HG02588 (cell line): ENCODE measurements around the gene CRADD.
"Not testable (repeated sequence)": the region's sequence is repeated elsewhere in the genome, so short reads cannot be mapped to it uniquely, and the experiment has no call there.

Source experiments
- ATAC-seq: cut with Tn5 transposase; IDR thresholded peaks from one replicate; pipeline ENCODE4 v1.9.1; 2021; ENCODE audit warnings: mild to moderate bottlenecking, moderate library complexity; ENCODE audit not compliant: unreplicated experiment

Gene CRADD

DNA sequence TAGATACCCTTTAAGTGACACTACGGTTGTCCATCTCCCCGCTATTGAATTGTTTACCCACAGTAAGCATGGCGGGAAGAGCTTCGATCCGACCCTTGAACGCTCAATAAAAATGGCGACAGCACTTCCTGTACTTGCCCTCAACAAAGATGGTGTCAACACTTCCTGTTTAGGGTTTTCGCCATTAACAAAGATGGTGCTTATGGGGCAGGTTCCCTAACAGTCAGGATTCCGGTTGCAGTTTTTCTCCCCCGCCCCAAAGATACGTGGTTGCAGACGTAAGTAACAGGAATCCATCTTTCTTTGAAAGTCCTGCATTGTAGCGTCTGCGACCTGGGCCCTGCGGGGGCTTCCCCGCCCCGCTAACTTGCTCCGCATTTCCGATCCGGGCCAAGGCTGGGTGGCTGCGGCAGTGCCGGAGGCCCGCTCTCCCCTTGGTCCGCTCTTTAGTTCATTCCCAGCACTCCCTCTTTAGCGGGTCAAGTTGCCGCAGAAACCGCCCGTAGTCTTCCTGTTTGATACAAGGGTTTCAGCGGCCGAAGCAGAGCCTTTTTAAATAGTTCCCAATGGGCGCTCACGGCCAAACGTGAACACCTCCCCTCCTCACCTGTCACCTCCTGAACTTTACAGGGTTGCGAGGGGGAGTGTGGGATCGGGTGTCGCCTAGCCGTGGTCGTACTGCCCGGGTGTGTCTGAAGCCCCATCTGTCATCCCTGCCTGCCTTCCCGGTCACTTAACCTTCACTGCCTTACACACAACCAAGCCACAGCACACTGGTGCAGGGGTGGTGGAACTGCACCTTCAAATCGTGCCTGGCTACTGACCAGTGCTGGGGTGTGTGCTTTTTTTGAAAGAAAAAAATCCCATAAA lies at the start of gene CRADD:
CRADD (plus strand) TSS at position 181 of the 870 bp plus-strand sequence.
- ATAC-seq: peak; percentile 96

DNA sequence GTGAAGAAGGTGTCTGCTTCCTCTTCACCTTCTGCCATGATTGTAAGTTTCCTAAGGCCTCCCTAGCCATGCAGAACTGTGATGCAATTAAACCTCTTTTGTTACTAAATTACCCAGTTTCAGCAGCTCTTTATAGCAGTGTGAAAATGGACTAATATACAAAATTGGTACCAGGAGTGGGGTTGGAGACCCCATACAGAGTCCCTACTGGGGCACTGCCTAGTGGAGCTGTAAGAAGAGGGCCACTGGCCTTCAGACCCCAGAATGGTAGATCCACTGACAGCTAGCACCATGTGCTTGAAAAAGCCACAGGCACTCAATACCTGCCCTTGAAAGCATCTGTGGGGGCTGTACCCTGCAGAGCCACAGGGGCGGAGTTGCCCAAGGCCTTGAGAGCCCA lies 44.8 kb upstream of the CRADD start:
- no peak for ATAC-seq

DNA sequence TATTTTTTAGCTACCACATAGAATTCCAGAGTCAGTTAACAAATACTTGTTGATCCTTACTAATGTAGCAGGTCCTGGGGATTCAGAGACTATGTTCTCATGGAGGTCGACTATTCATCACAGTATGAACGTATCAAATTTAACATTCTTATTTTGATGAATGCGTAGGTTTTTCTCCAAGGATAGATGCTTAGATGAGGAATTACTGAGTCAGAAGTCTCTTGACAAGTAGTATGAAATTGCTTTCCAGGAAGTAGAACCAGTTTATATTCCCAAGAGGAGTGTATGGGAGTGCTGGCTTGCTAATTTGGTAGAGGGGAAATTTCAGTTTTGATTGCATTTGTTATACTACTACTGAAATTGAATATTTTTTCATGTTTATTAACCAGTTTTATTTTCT lies 42.8 kb upstream of the CRADD start:
- no peak for ATAC-seq

DNA sequence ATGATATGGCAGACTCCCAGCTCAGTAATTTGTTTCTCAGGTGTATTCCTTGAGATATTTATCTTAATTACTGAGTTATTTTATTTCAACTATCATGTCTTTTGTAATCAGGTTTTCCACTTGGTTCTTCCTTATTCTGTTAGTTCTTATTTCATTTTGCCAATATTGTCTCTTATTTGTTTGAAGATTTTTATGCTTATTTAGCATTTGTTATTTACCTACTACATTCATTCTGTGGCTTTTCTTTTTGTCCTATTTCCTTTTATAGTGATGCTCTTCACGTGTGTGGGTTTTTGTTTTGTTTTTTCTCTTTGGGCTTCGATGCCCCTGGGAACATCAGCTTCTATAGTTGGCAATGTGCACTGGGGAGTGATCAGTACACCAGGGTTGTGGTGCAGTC lies 40.5 kb upstream of the CRADD start:
- ATAC-seq: no peak

DNA sequence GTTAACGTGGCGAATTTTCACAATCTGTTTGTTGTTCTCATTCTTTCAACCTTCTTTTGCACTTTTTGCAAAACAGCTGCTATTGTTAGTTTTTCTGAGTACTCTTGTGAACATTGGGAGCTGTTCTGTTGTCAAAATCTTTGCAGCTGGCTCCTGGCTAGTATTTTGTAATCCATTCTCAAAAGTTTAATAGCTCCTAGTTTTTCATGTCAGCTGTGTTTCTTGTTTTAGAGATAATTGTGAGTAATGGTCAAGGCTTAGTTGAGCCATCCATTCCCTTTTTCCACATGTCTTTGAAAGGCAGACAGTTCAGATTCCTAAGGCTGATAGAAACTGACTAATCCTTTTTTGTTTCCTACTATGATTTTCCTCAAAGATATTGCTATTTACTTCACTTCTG lies 39.1 kb upstream of the CRADD start:
- no peak for ATAC-seq

DNA sequence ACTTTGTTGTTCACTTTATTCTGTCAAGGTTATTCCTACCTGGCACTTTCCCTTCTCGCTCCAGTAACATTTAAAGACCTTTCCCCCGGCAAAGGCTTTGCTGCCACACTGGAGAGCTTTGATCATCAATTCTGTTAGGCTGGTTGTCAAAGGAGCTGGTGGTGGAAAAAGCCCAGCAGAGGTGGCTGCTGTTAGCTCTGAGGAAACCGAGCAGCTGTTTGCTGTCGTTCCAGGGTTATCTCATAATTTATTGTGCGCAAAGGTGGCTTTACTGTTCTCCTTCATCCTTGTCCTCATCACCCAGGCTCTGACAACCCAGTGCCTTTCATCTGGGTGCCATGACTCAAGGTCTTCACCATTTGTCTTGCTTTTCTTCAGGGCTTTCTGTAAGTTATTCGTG lies 38.2 kb upstream of the CRADD start:
- no peak for ATAC-seq

DNA sequence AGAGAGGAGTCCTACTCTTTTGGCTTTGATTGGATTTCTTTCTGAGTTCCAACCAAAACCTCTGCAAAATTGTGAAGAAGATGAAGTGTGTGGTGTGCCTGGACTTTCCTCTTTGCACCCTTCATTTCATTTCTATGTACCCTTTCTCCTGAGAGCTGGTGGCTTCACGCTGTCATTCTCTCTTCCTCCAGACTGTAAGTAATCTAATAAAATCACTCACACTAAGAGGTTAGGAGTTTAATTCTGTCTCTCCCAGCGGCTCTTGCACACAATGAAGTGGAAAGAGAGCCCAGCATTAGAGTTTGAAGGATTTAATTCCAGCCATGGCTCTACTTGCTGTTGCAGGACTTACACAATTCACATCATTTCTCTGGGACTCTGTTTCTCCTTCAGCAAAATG lies 37.8 kb upstream of the CRADD start:
- no peak for ATAC-seq

DNA sequence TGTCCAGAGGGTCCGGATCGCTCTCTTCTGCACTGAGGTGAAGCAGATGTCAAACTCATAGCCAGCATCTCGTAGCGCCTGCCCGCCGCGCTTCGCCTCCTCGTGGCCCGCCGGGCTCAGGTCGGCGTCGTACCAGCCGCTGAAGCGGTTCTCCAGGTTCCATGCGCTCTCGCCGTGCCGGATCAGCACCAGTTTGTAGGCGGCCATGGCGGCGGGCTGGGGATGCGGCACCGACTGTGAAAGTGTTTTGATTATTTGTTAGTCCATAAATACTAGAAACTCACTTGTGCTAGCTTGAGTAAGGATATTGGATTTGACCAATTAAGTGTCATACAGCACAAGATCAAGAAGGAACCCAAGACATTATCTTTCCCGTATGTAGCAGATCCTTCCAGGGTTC lies 35.8 kb upstream of the CRADD start:
- ATAC-seq: not testable (repeated sequence)

DNA sequence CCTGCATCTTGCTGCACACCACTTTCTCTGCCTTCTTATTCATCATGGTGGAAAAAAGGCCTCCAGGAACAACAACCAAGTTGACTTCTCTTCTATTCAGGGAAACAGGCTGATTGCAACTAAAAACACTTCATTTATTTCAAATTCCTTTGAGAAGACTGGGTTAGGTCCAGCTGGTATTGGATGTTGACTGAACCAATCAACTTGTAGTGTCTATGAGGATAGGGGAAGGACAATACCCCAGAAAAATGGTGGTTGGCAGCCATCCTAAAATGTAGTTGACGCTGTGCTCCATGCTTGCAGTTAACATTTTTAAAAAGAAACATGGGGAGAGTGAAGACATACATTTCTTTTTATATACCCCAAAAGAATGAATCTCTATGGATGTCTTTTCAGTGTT lies 34.4 kb upstream of the CRADD start:
- no peak for ATAC-seq

DNA sequence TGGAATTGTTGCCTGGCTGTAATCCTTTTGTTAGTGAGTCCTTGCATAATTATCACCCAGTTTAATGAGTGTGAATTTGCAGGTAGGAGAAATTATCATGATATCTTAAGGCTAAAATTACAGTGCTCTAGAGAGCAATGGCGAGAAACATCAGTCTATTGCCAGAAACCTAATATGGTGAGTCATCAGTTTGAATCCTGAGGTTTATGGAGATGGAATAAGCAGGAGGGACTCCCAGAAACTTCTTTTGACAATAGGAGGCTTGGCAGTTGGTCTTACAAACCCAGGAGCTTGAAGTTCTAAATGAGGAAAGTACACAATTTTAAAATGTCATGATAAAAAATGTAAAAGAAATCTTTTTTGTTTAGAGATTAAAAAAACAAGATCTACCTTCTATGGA lies 31.5 kb upstream of the CRADD start:
- ATAC-seq: no peak

DNA sequence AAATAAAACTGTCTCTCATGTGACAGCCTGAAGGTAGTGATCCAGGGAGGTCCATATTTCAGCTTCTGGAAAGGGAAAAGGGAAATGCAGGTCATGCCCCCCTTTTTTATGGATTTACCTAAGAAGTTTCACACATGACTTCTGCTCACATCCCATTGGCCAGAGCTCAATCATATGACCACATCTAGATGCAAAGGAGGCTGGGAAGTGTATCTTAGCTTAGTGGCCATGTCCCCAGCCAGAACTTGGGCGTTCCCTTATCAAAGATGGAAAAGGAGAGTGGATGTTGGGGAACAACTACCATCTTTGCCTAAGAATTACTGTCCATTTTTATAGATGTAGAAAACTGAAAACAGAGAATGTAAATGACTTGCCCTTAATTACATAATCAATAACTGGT lies 26.5 kb upstream of the CRADD start:
- no peak for ATAC-seq

DNA sequence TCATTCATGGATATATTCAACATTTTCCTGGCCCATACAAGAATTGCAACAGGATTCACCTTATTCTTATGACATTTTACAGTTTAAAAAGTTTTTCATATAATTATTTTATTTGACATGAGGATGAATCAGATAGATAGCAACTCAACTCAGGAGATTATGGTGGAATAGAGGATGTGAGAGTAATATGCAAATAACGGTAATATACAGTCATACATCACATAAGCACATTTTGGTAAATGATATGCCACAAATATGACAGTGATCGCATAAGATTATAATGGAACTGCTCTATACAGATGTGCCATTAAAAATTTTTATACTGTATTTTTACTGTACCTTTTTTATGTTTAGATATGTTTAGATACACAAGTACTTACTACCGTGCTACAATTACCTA lies 24.1 kb upstream of the CRADD start:
- no peak for ATAC-seq

DNA sequence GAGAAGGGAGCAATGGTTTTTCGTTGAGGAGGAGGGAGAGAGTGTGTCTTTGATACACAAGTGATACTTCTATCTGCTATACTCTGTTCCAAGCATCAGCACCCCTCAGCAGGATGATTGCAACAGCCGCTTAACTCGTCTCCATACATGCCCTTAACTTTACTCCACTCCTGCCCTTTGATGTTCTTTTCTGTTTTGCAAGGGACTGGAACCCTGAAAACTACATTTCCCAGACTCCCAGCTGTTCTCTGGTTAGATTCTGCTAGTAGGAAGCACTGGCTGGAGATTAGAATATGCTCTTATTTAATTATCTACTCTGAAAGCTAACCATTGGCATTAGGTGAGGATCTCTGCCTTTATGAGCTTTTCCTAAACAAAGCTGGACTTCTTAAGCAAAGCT lies 23.5 kb upstream of the CRADD start:
- ATAC-seq: no peak

DNA sequence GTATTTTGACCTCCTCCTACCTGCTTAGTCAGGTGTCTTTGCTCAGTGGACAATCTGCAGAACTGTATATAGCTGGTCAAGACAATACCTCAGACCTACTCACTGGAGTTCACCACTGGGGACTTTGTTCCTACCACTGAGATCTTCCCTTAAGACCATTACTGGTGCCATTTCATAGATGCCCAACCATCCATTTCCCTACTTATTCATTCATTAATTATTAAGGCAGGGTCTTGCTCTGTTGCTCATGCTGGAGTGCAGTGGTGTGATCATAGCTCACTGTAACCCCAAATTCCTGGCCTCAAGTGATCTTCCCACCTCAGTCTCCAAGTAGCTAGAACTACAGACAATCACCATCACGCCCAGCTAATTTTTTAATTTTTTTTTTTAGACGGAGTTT lies 22.8 kb upstream of the CRADD start:
- no peak for ATAC-seq

DNA sequence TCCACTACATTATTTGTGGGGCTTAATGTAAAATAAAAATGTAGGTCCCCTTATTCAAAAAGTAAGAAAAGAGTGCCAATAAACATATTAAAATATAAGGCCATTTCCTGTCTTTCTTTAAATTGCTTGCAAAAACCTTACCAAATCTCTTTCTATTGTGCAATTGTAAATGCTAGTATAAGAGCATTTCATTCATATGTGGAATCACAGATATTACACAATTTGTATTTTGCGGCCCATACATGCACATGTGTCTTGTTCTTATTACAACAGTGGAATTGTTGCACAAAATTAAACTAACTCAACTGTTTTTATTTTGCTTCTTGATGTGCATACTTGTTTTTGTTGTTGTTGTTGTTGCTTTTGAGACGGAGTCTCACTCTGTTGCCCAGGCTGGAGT lies 20.1 kb upstream of the CRADD start:
- no peak for ATAC-seq

DNA sequence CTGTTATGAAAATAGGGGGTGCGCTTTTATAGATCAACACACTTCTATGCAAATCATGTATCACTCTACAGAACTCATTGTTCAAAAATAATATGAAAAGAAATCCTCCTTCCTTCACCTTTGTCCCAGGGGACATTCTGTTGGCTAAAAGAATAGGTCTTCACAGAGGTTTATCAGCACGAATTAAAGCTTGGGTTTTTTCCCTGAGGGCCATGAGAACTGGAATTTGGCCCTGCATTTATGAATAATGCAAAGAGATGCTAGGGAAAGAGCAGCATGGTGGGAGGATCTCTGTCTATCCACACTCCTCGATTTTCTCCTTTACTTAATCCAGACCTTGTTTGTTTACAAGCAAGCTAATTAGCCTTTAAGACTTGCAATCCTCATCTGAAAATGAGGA lies 16.2 kb upstream of the CRADD start:
- no peak for ATAC-seq

DNA sequence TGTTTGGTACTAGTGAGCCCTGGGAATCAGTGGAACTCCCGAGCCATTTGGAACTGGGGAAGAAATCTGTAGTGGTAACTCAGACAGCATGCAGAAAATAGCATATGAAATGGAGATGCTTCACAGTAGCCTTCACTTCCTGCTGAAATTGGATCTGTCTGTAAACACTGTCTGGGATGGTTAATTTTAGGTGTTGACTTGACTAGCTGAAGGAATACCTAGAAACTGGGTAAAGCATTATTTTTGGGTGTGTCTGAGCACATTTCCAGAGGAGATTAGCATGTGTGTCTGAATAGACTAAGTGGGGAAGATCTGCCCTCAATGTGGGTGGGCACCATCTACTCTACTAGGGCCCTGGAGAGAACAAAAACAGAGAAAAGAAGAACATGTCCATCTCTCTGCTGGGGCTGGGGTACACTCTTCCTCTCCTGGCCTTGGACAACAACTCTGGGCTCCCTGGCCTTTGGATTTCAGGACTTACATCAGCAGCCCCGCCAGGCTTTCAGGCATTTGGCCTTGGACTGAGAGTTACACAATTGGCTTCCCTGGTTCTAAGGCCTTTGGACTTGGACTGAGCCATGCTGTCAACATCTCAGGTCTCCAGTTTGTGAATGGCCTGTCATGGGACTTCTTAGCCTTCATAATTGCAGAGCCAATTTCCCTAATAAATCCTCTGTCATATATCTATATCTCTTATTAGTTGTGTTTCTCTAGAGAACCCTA lies 14.0 kb upstream of the CRADD start:
- ATAC-seq: no peak

DNA sequence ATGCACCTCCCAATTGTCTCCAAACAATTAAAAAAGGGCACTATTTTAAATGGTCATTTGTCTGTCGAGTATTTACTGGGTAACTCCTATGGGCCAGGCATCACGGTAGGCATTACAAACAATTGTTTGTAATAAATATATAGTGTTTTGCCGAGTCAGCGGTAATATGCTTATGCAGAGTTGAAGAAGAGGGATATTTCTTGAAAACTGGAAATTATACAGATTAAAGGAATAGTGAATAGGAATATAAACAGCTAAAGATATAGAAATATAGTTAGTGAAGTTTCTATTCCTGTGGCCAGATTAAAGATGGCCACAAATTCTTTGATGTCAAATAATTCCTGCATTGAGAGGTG lies 13.5 kb upstream of the CRADD start:
- ATAC-seq: no peak

DNA sequence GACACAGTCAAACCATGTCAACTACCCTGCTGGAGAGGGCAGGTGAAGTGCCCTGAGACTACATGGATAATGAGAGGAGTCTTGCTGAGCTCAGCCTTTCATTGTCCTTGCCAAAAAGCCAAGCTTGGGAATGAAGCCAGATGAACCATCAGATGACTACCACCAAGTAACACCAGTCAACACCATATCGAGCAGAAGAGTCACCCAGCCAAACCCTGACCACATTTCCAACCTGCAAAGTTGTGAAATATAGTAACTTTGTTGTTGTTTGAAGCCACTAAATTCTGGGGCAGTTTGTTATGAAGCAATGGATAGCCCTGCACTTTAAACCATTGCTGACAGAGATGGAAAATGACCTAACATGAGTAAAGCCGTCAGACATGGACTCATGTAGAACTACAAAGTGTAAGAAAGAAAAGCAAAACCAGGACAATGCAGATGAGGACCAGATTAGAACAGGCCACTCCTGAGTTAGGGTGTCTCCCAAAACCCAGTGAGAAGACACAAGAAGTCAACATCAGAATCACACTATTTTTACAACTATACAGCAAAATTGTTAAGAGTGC lies 12.5 kb upstream of the CRADD start:
- ATAC-seq: no peak

DNA sequence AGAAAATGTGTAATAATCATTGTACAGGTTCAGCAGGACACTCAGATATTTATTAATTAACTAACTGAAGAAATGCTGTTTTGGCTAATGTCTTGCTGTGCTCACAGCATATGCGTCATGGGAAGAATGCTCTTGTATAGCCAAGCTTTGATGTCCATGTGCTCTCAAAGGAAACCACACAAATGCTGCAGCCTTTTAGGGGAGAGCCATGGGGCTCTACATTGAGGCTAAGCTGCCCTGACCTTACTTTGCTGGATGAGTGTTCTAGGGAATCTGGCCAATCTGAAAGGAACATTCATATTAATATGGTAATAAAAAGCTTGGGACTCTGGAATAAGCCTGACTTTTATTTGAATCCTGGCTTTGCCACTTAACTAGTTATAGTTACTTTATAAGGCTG lies 9.5 kb upstream of the CRADD start:
- no peak for ATAC-seq

DNA sequence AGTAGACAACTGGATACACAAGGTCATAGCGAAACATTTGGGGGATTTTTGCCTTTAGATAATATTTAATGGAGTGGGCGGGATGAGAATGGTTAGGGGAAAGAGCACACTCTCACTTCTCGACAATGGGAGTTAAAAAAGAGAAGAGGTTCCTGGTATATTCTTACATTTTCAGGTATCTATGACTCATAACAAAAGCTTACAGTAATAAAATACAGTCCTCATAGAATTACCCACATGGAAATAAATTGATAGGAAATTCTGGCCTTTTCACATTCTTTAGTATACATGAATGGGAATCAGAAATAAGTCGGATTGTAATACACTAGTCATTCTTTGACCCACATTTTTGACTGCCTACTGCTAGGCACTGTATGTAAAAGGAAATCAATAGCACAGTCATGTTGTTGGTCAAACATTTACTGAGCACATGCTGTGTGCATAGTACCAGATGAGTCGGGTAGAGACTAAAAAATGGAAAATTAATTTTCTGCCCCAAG lies 8.2 kb upstream of the CRADD start:
- peak; percentile 65 for ATAC-seq

DNA sequence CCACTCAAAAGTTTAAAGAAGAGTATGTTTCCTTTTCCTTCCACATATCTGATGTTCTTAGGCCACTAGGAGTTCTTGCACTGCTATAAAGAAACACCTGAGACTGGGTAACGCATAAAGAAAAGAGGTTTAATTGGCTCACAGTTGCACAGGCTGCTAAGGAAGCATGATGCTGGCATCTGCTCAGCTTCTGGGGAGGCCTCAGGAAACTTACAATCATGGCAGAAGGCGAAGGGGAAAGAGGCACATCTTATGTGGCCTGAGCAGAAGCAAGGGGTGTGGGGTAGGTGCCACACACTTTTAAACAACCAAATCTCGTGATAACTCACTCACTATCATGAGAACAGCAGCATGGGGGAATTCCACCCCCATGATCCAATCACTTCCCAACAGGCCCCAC lies 7.7 kb upstream of the CRADD start:
- ATAC-seq: no peak
